HG02759 (cell line): ENCODE results near the gene COBLL1.

Source experiments
- ATAC-seq: cut with Tn5 transposase; IDR thresholded peaks from one replicate; pipeline ENCODE4 v1.9.1; 2021; ENCODE audit warnings: mild to moderate bottlenecking, moderate library complexity; ENCODE audit not compliant: unreplicated experiment

The COBLL1 gene

DNA sequence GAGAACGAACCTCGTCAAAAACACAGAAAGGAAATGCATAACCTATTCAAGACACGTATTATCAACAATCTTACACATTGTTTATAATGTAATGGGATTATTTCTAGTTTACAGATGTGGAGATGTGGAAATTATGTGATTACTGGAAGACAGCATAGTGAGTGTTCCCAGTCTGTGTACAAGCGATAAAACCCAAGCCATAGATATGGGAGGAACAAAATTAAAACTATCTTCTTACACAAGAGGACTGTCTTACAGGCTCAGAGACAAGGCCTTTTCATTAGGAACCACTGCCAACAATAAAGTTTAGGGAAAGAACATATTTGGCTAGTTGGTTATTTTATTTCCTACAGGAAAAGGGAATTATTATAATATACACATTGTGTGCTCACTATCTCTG lies 20.3 kb downstream of the COBLL1 start:
- no peak for ATAC-seq

DNA sequence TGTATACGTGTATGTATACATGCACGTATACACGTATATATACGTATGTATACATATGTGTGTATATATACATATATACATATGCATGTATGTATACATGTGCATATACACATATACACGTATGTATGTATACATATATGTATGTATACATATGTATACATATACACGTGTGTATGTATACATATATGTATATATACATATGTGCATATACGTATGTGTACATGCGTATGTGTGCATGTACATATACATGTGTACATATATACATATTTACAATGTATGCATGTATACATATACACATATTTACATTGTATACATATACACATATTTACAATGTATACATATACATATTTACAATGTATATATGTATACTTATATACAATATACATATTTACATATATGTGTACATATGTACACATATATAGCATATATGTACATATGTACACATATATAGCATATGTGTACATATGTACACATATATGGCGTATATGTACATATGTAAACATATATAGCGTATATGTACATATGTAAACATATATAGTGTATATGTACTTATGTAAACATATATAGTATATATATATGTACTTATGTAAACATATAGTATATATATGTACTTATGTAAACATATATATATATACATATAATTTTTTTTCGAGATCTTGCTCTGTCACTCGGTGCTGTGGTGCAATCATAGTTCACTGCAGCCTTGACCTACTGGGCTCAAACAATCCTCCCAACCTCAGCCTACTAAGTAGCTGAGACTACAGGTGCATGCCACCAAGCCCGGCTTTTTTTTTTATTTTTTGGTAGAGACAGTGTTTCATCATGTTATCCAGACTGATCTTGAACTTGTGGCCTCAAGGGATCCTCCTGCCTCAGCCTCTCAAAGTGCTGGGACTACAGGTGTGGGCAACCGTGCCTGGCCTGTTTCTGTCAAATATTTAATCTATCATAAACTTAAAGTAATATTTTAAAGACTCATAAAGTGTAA lies 23.2 kb downstream of the COBLL1 start:
- ATAC-seq = no peak

DNA sequence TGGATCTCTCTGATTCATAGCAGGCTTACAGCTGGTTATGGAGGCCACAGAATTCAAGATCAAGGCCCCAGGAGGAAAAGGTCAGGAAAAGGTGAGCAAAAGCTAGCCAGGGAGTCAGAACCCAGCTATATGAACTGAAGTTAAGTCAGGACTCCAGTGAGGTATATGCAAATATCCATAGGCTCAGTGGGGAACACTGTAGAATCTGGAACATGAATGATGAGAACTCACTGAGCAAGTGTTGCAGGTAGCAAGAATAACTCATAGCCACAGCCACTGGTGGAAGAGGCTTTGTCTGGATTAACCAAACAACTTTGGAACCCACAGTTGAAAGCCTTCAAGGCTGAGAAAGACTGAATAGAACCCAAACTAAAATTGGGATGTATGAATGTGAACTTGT lies 24.7 kb downstream of the COBLL1 start:
- no peak for ATAC-seq

DNA sequence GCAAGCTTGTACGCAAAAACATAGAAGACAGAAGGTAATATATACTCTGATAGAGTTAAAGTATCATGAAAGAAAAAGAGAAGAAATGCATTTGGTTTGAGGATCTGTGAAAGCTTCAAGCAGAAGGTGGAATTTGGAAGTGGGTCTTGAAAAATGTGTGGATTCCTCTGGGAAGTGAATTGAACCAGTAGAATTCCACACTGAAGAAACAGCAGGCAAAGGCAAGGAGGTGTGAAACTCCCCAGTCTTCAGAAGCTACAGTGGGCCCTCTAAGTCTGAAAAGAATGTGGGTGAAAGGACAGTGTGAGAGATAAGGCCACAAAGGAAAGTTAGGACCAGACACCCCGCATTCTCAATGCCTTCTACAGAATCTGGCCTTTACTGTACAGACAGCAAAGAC lies 25.6 kb downstream of the COBLL1 start:
- ATAC-seq = no peak

DNA sequence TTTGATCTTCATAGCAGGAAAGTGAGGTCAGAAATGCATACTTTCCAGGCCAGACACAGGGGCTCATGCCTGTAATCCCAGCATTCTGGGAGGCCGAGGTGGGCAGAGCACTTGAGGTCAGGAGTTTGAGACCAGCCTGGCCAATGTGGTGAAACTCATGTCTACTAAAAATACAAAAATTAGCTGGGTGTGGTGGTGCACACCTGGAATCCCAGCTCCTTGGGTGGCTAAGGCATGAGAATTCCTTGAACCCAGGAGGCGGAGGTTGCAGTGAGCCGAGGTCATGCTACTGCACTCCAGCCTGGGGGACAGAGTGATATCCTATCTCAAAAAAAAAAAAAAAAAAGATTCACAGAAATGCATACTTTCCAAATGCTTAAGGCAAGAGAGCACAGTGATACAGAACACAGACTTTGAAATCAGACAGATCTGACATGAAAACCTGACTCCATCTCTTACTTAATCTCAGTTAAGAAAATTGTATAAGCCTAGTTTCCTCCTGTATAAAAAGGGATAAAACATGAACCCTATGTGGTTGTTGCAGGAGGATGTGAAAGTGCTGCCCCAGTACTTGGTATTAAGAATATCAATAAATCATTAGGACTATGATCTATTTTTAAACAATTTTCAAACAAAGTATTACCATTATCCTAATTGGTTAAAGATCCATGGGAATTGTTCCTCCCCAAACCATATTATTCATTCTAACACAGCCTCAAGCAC lies 26.4 kb downstream of the COBLL1 start:
- ATAC-seq = no peak

DNA sequence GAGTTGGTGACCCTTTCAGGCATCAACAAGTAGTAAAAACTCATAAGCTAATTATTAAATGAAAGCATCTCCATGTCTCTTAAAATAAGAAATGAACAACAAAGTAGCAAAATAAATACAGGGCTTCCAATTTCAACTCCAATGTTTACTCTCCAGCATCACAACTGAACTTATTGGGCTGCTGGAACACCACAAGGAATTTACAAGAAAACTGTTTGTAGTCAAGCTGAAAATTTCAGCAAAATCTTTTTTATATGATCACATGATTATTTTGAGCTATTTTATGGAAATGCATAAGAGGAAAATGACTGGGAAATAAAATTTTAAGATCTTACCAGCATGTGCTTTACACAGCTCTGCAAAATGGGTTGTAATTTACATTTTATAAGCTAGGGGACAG lies 28.1 kb downstream of the COBLL1 start:
- ATAC-seq = no peak

DNA sequence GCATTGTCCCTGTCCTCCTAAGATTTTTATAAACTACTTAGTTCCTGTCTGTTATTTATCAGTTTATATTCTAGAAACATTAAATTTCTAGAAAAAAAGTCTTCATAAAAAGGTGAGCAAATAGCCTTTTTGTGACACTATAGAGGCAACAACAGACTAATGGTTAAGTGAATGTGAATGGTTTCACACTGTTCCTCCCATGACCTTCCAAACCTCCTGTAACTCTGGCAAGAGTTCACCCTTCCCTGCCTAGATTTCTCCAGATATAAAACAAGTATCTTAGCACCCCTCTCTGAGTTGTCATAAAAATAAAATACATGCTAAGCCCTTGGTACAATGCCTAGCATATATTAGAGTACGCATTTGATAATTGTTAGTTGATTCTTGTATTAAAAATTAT lies 29.2 kb downstream of the COBLL1 start:
- ATAC-seq = no peak

DNA sequence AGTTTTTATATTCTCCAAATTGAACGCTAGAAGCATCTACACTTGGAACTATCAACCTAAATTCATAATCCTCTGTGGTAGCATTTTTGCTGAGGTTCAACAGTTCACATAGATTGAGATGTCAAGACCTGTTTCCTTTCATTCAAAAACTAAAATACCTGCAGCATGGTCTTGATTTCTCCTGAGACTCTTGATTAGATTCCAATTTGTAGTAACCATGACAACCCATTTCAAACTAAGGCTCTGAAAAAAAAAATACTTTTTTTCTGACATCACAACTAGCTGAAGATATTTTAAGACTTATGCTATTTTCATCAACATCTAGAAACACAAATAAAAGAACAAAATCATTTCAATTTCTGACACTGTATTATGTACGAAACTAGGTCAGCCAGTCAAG lies 29.8 kb downstream of the COBLL1 start:
- ATAC-seq = no peak

DNA sequence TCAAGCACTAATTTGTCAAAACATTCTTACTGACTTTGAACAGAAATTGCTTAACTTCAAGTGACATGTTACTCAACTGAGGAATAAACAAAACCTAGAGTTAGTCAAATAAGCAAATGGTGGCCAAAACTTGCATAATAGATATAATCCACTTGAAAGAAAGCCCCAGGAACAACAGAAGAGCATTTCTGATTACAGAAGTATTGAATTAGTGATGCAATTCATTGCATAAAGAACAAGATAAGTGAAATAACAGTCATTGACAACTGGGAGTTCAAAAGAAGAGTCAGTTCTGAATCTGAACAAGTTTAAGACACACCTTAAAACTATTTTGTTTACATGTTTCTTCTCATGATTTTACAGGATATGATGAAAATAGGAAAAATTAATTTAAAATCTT lies 30.8 kb downstream of the COBLL1 start:
- ATAC-seq = no peak

DNA sequence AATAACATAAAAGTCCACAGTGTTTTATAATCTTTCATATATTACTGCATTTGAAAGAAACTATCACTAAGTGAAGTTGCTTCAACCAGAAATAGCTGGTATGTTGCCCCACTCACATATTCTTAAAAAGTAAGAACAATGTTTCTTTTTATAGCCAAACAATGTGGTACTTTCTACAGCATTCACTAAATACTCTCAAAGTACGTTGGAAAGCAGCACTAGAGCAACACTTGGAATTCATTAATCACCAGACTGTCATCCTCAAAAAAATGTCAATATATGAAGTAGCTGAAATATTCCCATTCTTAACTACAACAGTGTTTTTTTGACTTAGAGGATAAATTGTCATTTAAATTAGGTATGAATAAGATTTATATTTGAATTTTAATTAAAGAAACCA lies 32.8 kb downstream of the COBLL1 start:
- ATAC-seq = no peak

DNA sequence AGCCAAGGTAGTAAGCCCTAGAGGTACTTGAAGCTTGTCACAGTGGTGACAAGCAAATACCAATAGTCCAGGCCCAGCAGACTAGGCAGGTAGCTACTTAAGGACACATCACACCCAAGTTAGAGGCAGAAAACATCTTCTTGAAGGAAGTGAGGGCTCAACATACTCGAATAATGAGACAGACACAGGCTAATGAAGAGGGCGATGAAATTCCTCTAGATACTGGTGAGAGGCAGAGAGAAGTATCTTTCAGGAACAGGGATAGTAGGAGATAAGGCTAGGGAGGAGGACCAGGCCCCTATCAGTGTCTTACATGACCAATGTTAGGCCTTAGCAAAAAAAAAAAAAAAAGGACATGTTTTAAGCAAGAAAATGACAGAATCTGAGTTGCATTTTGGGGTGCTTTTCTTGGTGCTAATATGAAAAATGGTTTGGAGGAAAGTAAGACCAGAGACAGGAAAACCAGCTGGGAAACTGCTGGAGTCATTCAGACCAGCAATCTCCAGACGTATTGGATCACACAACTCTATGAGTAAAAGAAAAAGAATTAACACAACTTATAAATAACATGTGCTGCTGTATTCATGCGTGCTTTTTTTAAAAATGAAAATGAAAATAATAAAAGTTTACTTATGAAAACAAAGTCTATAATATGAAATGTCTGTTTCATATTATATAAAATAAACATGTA lies 37.7 kb downstream of the COBLL1 start:
- no peak for ATAC-seq

DNA sequence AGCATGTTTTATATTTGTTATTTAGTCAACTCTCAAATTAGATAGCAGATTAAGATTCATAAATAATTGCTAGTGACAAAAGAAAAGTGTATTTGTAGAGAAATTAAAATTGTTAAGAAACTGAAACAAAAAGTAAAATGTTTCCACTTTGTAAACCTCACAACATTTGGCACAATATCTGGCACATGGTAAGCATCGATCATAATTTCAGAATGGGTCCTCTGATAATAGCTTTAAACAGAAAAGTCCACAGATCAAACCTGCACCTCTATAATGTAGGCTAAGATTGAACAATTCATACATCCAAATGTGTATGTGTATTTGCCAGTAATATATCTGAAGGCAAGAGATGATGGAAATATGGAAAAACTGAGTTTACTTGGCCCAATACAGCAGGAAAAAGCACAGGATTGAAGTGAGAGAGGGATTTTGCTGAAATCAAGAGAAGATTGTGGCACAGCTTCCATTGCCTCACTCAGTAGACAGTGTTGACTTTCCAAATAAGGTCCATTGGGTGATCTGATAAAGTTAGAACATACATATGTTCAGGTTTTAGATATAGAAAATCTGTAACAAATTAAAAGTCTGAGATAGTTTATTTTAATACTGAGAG lies 39.4 kb downstream of the COBLL1 start:
- ATAC-seq = no peak

DNA sequence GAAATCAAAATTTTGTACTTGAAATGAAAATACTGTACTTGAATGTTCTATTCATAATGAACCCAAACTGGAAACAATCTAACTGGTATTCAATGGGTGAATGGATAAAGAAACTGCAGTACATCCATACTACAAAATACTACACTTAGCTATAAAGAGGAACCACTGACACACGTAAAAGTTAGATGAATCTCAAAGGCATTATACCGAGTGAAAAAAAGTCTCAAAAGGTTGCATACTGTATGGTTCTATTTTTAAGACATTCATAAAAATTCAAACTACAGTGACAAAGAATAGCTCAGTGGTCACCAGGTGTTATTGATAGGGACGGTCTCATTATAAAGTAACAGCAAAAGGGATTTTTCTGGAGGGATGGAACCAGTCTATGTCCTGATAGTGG lies 41.1 kb downstream of the COBLL1 start:
- no peak for ATAC-seq

DNA sequence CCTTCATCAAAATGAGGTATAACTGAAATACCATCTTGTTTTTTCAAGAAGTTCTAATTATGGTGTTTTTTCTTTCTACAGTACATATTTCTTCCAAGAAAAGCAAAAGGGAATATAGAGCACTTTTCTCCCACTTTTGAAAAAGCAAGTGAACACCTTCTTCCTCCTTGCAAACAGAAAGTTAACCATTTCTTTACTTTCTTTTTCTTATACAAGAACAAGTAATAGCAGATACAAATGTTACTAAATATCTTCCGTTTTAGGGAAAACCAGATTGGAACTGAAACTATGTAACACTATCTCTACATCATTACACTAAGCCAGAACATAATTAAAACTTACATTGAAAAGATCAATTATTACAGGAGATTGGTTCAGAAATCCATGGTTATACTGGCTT lies 44.0 kb downstream of the COBLL1 start:
- ATAC-seq = no peak

DNA sequence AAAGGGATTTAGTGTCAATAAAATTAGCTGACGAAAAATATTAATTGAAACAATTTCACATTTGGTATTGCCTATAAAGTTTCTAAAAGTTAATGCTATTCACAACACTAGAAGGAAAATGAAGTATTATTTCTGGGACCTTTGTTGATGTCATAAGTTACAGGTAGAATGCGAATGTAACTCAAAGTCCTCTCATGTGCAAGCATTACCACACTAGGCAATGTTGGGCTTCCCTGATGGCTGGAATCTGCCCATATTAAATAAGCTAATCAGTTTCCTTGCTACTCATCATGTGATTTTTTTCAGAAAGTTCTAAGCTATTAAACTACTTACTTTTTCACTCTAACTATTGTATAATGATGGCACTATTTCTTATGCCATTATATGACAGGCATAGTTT lies 44.6 kb downstream of the COBLL1 start:
- ATAC-seq = no peak

DNA sequence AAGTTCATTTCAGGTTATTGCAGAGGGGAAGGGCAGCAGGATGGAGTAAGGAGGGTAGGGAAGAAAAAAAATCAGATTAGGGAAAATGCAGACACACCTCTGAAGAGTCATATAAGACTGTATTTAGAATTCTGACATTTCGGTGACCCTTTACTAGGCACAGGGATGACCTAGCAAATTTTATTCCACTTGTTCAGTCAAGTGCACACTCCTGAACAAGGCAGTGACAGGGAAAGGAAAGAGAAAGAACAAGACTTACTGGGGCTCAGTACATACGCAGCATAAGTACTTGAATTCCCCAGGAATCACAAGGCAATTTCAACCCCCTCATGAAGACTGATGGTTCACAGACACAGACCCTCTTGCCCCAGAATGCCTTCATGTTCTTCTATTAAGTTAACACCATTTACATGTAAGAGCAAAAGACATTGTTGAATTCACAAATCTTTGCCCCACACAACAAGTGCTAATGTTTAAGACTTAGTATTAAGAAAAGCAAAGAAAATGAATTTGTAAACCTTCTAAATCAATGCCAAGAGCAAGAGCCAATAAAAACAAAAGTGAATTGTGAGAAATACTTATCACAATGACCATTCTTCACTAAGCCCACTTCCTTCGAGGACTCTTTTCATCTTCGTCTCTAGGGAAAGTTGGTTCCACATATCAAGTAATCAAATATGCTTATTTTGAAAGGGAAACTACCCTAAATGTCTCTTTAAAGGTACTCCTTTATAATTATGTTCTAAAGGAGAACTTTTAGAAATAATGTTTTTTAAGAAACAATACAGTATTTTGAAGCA lies 47.0 kb downstream of the COBLL1 start:
- ATAC-seq = no peak

DNA sequence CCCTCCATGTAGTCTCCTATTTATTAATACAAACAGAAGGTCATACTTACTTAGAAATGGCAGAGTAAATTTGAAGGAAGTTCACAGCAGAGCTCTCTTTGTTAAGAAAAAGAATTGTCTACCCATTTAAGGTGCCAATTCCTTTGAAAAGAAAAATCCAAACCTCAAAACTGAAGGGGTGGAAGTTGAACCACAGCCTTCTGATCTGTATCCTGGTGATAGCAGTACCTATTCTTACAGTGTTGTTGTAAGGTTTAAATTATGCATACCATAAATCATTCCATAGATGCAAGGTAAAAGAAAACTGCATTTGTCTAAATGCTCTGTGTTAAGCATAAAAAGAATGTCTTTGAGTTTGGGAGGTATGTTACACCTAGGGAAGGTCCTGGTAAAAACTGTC lies 47.6 kb downstream of the COBLL1 start:
- ATAC-seq = no peak

DNA sequence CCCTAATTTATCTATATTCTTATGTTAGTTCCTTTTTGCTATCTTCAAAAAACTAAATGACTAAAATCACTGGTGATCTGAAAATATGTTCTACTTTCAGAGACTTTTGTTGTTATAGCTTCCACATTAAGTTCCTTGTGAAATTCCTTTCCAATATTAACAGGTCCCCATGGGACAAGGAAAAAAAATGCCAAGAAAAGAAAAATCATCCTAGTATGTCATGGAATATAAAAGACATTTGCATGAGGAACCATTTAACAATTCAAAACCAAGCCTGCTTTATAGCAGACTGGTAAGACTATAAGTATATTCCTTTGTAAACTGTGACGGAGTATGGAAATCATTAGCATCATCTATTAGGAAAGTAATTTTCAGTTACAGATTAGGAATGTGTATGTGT lies 48.1 kb downstream of the COBLL1 start:
- ATAC-seq = no peak

DNA sequence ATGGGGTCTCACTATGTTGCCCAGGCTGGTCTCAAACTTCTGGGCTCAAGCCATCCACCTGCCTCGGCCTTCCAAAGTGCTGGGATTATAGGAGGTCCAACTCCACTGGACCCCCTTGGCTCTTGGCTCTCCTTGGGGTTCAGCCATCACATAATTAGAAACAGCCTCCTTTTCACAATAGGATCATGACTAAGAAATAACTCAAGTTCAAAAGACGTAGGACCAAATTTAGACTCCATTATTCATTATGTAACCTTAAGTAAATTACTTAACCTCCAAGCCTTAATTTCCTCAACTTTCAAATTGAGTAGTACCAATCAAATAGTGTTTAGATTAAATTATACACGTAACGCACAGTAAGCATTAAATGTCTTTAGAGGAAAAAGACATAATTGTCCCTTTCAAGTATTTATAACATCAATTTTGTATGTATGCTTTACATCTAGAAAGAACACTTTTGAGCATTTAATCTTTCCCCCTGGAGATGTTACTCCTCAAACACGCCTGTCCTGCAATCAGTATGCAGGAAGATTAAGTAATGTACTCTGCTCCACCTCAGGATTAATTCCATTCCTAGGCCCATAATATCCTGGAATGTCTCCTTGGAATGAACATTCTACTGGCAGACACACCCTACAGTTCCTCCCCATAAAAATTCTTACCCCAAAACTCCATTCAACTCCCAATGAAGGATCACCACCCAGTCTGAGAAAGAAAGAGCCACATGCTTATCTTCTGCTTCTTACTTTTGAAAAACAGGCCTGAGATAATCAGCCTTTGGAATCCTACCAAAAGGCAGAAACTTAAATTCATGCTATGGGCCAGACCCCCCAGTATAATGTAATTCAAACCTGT lies 49.1 kb downstream of the COBLL1 start:
- ATAC-seq = no peak
